SK-N-SH treated with all-trans-retinoic acid at 6 μM for 48 hours (cell line): ENCODE results near the gene ECE1.

Experiments
- GLIS3 ChIP-seq: fragments of 250-450 bp; sonication (Bioruptor Pico); IDR thresholded peaks from 2 replicates; pipeline ENCODE4 v1.5.0; 2020; ENCODE audit warnings: mild to moderate bottlenecking, moderate library complexity
- OSR1 ChIP-seq: fragments of 250-450 bp; sonication (Bioruptor Pico); IDR thresholded peaks from 2 replicates; pipeline ENCODE4 v1.8.0; 2022; ENCODE audit warnings: moderate library complexity, mild to moderate bottlenecking, inconsistent platforms
- POU6F1 ChIP-seq: fragments of 250-450 bp; sonication (Bioruptor Pico); IDR thresholded peaks from 2 replicates; pipeline ENCODE4 v1.8.0; 2021; ENCODE audit warnings: low read depth, mild to moderate bottlenecking, moderate library complexity, borderline replicate concordance
- ZFP30 ChIP-seq: fragments of 450-650 bp; formaldehyde crosslinking; IDR thresholded peaks from 2 replicates; pipeline ENCODE4 v1.5.0; 2022; ENCODE audit warnings: mild to moderate bottlenecking, moderate library complexity

GRCh38 chr1:21225065-21225464, 65.2 kb downstream of the ECE1 start:
- no peak for TF ChIP-seq POU6F1 (CRISPR knock-in tag)
- TF ChIP-seq OSR1 (CRISPR knock-in tag) = no peak
- no peak for TF ChIP-seq ZFP30 (CRISPR knock-in tag)
- TF ChIP-seq GLIS3 (CRISPR knock-in tag) = no peak
